GM18873 (cell line): ENCODE data around the gene KLHDC7A.

Source experiments
- ATAC-seq: cut with Tn5 transposase; IDR thresholded peaks from one replicate; pipeline ENCODE4 v1.9.1; 2021; ENCODE audit warnings: mild to moderate bottlenecking, moderate library complexity, moderate number of reproducible peaks; ENCODE audit not compliant: unreplicated experiment, low FRiP score

KLHDC7A gene

DNA sequence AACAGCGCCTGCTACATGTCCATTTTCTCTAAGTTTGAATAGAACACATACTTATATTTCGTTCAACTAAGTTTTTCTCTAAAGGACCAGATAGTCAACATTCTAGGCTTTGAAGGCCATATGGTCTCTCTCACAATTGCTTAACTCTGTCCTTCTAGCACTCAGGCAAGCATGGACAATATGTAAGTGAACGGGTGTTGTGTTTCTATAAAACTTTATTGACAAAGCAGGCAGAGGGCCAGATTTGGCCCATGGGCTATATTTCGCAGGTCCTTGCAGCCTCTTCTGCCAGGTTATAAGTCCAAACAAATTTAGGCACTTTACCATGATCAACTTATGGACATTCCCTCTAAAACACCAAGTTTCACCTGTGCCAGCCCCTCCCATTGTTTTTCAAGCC is 21.1 kb downstream of the KLHDC7A start:
- no peak for ATAC-seq

DNA sequence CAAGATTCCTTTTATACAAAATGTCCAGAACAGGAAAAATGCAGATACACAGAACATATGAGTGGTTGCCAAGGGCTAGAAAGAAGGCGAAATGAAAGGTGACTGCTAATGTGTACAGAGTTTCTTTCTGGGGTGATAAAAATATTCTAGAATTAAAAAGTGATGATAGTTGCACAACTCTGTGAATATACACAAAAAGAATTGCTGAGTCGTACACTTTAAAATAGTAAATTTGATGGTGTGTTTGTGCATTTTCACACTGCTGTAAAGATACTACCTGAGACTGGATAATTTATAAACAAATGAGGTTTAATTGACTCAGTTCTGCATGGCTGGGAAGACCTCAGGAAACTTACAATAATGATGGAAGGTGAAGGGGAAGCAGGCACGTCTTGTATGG is 23.9 kb downstream of the KLHDC7A start:
- ATAC-seq = no peak

DNA sequence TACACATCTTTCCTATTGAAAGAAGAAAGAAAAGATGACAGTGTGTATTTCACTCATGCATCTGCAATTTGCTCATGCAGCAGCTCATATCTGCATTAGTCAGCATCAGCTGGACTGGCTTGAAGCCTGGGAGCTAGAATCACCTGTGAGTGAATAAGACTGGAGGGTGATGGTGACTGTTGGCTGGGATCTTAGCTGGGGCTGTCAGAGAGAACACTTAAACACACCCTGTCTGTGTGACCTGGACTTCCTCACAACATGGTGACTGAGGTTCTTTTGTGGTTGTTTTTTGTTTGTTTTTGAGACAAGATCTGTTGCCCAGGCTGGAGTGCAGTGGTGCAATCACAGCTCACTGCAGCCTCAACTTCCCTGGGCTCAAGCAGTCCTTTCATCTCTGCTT is 24.9 kb downstream of the KLHDC7A start:
- ATAC-seq = no peak

DNA sequence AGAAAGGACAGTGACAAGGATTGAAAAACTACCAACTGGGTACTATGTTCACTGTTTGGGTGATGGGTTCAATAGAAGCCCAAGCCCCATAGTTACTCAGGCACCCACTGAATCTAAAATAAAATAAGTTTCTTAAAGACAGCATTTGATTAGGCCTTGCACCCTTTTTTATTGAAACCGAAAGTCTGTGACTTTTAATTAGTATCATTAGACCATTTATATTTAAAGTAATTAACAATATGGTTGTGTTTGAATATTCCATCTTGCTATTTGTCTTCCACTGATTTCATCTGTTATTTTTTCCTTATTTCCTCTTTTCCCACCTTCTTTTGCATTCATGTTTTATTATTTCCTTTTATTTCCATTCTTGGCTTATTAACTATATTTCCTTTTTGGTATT is 27.4 kb downstream of the KLHDC7A start:
- ATAC-seq = no peak

DNA sequence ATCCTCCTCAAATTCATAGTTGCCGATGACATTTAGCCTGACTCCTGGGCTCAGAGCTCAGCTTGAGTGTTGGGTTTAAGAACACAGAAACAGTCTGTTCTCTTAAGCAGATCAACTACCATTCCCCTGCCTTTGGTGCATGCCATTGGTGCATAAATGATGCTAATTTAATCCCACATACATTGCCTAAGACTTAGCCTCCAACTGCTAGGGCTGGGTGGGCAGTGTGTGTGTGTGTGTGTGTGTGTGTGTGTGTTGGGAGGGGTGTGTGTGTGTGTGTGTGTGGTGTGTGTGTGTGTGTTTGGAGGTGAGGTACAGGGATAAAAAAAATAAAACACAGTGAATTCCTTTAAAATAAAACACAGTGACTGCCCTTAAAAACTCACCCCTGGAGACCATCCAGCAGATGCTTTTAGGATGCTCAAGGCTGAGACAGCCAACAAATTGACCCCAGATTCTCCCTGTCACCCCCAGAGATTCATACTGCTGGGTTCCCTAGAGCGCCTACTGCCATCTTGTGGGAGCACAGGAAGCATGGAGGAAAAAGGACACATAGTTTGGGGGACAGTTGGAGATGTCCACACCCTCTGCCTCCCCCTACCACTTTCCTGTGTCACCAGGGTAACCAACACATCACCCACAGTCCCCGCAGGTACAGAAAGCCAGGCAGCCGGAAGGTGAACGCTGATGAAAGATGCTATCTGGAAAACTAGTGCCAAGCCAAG is 30.6 kb downstream of the KLHDC7A start:
- ATAC-seq = no peak

DNA sequence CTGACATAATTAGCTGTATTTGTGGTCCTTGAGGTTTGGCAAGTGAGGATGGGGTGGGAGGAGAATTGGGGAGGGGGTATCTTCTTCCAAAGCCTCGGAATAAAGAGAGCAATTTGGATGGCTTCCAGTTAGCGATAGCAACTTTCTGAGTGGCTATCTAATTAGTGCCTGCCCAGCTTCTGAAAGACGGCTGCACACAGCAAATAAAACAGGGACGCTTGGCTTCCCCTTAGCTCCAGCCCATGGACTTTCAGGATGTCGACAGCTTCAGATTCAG is 31.1 kb downstream of the KLHDC7A start:
- no peak for ATAC-seq

DNA sequence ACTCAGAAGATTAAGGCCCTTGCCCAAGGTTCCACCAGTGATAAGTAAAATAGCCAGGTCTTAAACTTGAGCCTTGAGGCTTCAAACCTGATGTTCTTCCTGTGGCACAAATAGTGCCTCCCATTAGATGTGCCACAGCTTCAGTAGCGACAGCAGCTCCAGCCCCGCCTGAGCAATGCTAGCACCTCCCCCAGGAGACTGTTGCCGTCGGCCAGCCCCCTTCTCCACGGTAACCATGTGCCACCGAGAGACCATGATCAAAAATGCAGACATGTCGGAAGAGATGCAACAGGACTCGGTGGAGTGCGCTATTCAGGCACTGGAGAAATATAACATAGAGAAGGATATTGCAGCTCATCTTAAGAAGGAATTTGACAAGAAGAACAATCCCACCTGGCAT is 32.2 kb downstream of the KLHDC7A start:
- ATAC-seq = no peak

DNA sequence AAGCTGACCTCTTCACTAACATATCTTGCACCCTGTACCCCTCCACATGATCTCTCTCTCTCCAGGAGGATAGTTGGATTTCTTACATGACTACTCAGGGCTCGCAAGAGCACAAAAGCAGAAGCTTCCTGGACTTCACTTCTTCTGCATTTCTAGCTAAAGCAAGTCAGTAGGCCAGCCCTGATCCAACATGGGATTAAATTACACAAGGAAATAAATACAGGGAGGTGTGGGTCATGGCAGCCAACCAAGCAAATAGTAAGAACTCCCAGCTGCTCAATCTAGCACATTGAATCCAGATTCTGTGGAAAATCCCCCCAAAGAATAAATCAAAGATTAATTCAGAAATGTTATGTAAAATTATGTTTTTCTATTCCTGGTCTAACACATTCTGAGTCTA is 33.3 kb downstream of the KLHDC7A start:
- ATAC-seq = no peak

DNA sequence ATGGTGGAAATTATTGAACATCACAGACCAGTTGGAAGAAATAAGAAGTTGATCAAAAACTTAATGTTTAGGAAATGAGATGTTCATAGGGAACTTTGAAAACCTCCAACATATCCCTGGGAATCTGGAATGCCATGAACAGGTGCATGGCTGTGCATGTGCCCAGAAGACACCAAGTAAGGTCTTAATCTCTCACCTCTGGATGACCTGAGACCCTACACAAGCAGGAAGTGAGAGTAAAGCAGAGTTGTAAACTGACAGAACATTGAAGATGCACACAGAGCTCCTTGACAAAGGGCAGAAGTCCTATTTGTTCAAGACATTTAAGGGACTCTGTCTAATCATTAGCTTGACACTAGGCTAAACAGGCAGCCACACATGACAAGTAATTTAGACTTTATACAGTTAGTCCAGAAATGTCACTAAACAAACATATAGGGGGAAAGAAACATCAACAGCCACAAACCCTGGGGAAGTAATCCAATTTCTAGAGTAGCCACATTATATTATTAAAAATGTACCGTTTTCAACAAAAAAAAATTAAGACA is 34.5 kb downstream of the KLHDC7A start:
- ATAC-seq = no peak

DNA sequence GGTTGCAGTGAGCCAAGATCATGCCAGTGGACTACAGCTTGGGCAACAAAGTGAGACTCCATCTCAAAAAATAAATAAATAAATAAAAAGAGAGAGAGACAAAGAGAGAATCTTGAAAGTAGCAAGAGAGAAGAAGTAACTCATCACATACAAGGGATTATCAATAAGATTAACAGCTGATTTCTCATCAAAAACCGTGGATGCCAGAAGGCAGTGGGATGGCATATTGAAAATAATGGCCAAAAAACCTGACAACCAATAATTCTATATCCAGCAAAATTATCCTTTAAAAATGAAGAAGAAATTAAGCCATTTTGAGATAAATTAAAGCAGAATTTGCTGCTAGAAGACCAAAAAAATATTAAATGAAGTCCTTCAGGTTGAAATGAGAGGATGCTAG is 35.7 kb downstream of the KLHDC7A start:
- ATAC-seq = no peak

DNA sequence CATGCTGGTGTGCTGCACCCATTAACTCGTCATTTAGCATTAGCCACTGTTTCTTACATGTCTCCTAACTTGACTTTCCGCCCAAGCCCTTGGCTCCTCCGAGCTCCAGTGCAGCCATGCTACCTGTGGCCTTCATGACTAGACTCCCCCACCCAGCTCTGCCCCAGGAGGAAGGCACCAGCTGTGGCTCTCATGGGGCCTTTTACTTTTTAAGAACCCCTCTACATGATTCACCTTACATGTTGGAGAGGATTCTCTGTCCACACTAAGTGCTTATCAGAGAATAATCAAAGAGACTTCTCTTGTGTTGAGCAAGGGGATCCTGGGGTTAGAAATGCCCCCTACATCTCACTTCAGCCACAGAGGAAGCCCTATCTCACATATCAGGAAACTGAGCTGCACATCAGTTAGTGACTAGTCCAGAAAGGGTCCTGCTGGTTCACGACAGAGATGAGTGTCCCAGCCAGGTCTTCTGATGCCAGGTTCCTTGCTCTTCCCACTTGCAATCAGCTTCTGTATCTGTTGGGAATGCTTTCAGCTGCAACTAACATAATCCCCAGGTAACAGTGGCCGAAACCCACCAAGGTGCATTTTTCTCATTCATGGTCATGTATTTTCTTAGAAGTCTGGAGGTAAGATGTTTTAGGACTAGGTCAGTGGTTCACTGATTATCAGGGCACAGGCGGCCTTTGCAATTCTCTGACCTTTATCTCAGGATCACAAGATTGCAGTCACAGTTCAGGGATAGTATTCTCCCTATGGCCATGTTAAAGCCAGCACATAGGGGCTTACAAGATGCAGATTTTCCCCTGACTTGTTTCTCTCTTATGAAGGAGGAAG is 45.9 kb downstream of the KLHDC7A start:
- no peak for ATAC-seq

DNA sequence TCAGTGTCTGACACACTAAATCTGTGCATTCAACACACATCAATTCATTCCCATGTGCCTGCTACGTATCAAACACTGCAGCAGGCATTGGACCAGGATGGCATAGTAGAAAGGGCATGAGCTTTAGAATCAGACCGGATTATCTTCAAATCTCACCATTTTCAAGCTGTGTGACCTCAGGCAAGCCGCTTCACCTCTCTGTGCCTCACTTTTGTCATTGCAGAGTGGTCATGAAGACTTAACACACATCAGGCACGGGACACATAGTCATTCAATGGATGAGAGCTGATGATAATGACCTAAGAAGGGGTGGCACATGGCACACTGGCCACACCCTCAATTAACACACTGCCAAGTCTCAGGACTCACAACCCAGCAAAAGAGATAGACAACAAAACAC is 46.8 kb downstream of the KLHDC7A start:
- ATAC-seq = no peak

DNA sequence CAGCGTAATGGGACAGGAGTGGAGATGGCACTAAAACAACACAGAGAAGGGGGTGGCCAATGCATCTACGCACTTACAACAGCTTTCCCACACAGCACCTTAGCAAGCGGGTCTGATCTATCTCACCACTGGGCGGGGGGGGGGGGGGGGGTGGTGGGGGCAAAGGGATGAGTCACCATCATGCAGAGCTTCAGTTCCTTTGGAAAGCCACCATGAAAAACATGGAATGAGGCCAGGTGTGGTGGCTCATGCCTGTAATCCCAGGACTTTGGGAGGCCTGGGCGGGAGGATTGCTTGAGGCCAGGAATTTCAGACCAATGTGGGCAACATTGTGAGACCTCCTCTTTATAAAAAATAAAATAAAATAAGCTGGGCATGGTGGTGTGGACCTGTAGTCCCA is 47.2 kb downstream of the KLHDC7A start:
- no peak for ATAC-seq

DNA sequence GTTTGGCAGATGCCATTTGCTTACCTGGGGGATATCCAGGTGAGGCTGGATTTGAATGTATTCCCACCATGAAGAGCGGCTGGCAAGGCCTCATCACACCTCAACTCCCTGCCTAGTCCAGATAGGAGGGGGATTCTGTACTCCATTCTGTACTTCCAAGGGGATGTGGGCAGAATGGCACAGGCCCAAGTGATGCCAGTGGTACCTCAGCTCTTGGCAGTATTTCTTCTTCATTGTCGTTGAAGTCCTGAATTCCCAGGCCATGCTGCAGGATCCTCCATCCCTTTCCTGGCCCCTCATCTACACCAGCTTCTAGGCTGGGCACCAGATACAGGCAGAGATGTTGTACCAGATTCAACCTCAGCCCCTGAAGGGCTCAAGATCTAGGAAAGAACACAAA is 47.9 kb downstream of the KLHDC7A start:
- ATAC-seq = no peak

DNA sequence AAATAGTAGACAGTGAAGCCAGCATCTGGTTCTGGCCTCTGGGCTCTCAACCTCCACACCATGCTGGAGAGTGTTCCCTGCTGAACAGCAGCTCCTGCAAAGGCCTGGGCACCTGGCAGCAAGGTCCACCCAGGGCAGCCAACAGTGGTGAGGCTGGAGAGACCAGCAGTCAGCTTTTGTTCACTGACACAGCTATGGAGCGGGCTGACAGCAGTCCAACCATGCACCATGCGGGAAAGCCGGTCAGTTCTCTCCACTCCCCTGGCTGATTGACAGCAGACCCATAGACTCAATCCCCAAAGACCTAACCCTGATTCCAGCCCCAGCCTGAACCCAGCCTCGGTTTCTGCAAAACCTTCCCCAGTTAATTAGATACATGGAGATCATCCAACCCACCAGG is 49.0 kb downstream of the KLHDC7A start:
- ATAC-seq = no peak

DNA sequence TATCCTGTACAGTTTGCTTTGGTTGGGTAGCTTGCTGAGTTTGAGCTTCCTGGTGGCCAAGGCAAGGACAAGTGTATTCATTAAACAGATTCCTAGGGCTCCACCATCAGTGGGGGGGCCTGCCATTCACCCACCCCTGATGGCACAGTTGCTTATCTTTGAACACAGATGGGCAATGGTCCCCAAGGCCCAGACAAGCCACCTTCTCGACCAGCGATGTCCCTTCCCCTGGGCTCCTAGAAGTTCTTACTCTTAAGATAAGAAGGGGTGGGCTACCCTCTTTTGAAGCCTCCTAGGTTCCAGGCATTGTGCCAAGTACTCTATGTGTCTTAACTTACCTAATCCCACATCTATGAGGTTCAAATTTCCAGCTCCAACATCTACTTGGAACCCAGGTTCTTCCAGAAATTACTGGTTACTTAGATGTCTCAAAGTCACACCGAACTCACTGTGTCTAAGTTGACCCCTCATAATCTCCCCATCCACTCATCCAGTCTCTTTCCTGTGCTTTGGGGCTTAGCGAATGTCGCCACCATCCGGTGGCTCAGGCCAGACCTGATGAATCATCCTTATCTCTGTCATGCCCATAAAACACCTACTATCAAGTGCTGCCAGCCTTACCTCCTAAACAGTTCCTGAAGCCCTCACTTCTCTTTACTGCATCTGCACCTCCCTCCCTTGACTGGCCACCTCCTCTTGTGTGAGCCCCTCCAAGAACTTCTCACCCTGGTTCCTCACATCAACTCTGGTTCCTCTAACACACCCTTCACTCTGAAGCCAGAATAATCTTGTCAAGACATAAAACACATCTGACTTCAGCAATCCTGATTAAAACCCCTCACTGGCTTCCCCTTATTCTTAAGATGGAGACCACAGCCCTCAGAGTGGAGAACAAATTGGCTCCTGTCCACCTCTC is 50.1 kb downstream of the KLHDC7A start:
- ATAC-seq = no peak

DNA sequence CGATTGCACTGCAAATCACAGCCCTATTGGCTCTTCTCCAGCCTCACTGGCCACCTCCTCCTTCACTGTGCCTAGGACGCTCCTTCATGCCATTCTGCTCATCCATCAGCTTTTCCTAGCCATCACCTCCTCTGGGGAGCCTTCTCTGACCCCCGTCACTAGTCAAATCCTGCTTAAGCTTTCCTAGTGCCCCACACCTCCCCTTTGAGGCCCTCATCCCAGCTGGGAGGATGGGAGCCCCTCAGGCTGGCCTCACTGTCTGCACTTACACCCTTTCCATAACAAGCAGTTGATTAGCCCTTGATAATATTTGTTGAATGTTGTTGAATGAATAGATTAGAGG is 50.7 kb downstream of the KLHDC7A start:
- ATAC-seq = no peak

DNA sequence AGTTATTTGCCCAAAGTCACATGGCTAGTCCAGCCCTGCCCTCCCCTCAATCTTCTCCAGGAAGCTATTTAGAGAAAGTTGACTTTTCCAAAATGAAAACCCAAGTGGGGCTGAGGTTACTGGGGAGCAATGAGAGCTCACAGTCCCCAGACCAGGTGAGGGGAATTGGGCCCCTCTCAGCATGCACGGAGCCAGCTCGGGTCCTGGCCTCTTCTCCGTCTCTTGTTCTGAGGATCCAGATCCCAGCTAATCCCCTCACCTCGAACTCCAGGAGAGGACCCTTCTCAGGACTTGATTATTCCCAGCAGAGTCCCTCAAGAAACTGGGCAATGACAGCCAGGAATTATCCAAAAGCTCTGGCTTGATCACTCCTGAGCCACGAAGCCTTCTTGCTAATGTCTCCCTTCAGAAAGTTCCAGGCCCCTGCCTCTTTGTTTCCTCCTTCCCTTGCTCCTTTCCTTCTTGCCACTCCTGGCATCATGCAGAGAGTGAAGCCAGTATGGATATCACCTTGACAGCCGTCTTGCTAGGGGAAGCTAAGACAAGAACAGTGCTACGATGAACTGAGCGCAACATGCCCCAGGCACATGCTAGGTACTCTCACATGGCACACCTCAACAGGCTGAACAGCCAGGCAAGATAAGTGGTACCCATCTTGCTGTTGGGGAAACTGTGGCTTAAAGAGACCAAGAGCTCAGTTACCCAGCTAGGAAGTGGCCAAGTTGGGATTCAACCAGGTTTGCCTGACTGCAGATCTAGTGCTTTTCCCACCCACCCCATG is 51.9 kb downstream of the KLHDC7A start:
- ATAC-seq = no peak

DNA sequence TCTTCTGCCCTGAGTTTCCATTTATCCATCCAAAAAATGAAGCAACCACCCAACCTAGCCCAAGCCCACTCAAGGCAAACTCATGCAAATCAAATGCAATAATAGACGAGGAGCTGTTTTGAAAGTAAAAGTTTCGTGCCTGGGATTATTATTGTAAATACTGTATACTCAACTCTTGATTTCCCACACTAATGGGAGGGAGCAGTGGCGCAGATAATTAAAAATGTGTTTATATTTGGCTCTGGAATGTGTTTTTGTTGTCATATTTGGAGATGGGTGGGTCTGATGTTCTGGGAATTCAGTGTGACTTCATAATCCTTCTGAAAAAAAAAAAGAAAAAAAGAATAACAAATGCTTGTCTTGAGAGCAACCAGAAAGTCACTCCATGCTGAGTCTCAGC is 52.5 kb downstream of the KLHDC7A start:
- ATAC-seq = no peak

DNA sequence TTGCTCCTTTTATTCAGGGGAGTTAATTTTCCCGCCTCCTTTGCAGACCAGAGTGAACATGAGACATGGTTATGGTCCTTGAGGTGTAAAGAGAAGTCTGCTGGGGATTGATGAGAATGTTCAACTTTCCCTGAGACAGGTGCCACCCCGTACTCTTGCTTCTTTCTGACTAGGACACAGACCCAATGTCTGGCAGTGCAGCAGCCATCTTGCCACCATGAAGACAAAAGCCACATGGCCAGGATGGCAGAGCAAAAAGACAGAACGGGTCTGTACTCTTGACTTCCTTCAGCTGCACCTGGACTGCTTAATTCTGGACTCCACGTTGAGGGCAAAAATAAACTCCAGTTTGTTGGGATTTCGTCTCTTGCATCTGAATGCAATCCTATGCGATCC is 54.1 kb downstream of the KLHDC7A start:
- no peak for ATAC-seq
